A204.1 (cell line): Measurements from ENCODE around the gene ERO1B.
"Not testable (repeated sequence)": the region's sequence is repeated elsewhere in the genome, so short reads cannot be mapped to it uniquely, and the experiment has no call there.

Experiments
- FAIRE-seq: peaks from 2 replicates; lab custom pipeline; 2012; peaks lifted over from hg19 to GRCh38; lab: Jason Lieb, UNC

The ERO1B gene, protein sequence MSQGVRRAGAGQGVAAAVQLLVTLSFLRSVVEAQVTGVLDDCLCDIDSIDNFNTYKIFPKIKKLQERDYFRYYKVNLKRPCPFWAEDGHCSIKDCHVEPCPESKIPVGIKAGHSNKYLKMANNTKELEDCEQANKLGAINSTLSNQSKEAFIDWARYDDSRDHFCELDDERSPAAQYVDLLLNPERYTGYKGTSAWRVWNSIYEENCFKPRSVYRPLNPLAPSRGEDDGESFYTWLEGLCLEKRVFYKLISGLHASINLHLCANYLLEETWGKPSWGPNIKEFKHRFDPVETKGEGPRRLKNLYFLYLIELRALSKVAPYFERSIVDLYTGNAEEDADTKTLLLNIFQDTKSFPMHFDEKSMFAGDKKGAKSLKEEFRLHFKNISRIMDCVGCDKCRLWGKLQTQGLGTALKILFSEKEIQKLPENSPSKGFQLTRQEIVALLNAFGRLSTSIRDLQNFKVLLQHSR

DNA sequence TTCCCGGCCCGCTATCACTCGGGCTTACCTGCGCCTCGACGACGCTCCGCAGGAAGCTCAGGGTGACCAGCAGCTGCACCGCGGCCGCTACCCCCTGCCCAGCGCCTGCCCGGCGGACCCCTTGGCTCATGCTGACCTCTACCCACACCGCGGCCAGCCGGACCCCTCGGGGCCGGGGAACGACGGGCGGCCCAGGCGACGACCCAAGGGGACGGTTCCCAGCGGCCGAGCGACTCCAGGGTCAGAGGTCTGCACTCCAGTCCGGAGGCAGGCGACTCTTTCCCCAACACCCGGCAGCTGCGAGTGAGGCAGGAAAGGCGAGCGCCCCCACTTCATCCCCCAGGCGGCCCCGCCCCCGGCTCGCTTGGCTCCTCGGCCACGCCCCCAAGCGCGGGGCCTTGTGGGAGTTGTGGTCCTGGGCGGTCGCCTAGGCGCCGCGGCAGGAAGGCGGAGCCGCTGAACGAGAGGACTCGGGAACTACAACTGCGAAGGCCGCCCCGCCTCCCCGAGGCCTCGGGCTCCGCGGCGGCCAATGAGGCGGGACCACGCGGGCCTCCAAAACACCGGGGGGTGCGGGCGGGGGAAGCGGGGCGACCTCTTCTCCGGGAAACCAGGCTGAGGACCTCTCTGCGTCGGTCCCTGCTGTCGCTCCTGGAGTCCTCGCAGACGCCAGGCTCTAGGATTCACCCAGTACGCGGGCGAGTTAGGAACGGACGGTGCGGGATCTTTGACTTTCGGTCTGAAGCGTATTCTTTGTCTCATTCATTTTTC is at the start of gene ERO1B:
TSS of gene ERO1B (minus strand) at position 305 of the 771 bp plus-strand sequence. CDS start at position 130, 175 bp downstream.
- FAIRE-seq, result no peak

- FAIRE-seq, result not testable (repeated sequence)
Measured at GRCh38 chr1:236331412-236331811, 49.7 kb upstream of the ERO1B start.

- no peak for FAIRE-seq
Measured at GRCh38 chr1:236326432-236326831, 44.7 kb upstream of the ERO1B start.

GRCh38 chr1:236325567-236325966 is 43.8 kb upstream of the ERO1B start:
- FAIRE-seq, result no peak

DNA sequence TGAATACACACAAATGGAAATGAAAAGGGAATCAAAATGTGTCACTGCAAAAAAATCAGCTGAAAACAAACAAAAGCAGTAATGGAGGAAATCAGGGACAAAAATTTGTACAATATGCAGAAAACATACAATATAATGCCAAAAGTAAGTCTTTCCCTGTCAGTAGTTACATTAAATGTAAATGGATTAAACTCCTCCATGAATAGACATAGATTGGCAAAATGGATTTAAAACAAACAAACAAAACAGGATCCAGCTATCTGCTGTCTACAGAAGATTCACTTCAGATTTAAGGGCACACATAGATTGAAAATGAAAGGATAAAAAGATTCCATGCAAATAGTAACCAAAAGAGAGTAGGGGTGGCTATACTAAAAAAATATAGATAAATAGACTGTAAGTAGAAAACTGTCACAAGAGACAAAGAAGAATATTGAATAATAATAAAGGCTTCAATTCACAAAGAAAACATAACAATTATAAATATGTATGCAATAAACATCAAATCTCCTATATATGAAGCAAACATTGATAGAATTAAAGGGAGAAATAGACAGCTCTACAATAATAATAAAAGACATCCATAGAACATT is 42.2 kb upstream of the ERO1B start:
- no peak for FAIRE-seq

- no peak for FAIRE-seq
Measured at GRCh38 chr1:236322566-236323409, 41.0 kb upstream of the ERO1B start.

DNA sequence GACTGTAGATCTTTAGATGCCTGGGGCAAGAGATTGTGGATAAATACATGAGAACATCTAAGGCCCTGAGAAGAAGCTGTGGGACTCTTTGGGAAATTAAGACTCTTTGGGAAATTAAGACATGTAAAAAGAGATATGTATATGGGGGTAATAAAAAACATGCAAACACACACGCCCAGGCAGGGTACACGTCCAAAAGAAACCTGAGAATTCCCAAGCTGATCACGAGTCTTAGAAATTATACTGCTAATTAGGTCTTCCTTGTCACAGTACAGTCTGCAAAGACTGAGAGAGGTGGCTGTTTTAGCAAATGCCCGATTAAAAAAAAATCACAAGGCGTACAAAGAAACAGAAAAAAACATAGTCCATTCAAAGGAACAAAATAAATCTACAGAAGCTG is 39.3 kb upstream of the ERO1B start:
- no peak for FAIRE-seq

DNA sequence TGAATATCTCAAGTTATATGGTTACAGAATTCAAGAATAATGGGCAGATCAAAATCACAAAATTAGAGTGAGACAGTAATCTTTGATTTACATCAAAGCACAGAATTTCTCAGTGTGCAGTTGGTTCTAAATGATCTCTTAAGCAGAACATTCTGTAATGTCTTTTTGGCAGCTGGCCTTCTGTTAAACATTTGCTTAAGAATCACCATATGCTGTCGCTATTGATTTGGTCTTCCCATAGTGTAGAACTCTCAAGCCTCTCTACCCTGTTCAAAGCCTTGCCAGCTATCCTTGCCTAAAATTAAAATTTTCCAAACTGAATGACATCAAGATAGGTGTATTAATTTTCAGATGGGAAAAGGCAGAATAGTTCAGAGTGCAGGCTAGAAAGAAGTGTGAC is 38.9 kb upstream of the ERO1B start:
- no peak for FAIRE-seq

- no peak for FAIRE-seq
Measured at GRCh38 chr1:236320214-236320613, 38.5 kb upstream of the ERO1B start.

DNA sequence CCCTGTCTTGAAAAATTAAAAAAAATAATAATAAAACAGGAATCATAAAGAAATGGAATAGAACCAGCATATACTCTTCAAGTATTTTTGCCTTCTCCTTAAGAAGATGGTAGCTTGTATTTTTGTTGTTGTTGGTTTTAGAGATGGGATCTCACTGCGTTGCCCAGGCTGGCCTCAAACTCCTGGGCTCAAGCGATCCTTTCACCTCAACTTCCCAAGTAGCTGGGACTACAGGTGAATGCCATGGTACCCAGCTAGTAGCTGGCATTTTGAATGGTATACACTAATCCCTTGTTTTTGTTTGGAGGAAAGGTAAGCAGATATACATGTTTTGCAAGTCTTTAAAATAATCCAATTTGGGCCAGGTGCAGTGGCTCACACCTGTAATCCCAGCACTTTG is 34.7 kb upstream of the ERO1B start:
- no peak for FAIRE-seq

DNA sequence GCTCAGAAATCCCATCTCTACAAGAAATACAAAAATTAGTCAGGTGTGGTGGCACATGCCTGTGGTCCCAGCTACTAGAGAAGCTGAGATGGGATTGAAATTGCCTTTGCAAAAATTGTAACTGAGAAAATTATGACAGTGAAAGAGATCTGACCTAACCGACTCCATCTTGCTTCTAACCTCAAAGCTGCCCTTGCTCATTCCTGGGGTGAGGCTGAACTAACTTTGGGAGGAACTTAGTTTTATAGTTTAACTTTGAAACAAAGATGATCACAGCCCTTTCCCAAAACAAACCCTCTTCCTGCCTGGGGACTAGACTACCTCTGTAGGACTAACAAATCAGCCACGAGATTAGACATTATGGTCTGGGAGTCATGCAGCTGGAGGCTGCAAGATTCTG is 33.8 kb upstream of the ERO1B start:
- no peak for FAIRE-seq

- no peak for FAIRE-seq
Measured at GRCh38 chr1:236315092-236315491, 33.3 kb upstream of the ERO1B start.

GRCh38 chr1:236314050-236314449 is 32.3 kb upstream of the ERO1B start:
- FAIRE-seq, result not testable (repeated sequence)

GRCh38 chr1:236313427-236313826 is 31.7 kb upstream of the ERO1B start:
- FAIRE-seq, result no peak

DNA sequence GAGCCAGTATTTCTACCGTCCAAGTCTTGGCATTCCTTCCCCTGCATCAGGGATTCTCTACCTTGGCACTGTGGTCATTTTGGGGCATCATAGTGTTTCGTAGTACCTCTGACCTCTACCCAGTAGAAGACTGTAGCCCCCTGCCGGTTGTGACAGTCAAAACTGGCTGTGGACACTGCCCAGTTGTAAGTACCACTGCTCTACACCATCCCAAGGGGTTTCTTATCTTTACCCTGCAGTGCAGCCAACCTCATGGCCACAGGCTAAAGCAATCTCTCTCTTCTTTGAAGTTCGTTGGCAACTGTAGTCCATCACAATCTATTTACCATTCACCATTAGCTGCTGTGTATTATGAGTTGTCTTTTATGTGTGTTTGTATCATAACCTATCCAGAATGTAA is 29.3 kb upstream of the ERO1B start:
- no peak for FAIRE-seq

DNA sequence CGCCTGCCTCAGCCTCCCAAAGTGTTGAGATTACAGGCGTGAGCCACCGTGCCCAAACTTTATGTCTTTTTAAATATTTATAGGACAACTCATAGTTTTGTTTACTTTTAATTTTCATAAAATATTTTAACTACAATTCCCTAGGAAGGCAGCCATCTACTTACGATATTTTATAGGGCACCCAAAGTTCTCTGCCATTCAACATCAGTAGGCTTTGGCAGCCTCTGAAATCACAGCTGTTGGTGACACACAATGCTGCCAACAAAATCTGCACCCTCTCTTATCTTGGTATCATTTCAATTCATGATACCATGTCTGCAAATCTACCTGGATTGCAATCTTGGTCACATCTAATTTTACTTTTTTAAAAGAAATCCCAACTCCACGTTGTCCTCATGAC is 27.1 kb upstream of the ERO1B start:
- no peak for FAIRE-seq

DNA sequence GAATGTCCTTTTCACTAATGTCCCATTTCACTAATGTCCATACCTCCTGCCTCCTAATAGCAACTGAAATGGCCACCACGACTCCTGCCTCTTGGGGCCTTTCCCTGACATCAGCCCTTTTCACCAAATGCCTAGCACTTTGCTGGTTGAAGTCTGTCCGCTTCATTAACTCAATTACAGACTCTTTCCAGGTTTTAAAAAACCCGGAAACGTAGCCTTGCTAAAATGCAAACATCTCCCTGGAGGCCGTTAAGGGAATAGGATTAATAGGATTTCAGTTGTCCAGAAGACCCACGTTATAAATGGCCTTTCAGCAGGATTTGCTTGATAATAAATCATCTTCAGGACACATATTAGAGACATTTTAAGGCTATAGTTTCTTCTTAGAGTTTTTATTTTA is 25.7 kb upstream of the ERO1B start:
- FAIRE-seq, result no peak

- FAIRE-seq, result no peak
Measured at GRCh38 chr1:236304682-236305081, 22.9 kb upstream of the ERO1B start.

DNA sequence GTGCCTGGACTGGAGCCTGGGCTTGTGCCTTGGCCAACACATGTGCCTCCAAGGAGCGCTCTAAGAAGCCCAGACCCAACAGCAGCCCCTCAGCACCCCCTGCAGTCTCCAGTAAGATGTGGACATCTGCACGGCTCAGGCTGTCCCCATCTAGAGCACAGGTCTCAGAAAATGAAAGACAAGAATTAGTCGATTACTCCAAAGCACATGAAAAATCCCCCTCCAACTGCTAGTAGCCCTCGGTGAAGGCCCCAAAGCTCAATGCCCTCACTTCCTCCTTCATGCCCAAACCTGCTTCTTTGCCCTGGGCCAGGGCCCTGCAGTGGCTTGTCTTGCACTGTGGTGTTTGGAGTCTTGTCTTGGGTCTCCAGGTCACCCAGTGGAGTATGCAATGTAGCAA is 21.9 kb upstream of the ERO1B start:
- FAIRE-seq, result no peak

DNA sequence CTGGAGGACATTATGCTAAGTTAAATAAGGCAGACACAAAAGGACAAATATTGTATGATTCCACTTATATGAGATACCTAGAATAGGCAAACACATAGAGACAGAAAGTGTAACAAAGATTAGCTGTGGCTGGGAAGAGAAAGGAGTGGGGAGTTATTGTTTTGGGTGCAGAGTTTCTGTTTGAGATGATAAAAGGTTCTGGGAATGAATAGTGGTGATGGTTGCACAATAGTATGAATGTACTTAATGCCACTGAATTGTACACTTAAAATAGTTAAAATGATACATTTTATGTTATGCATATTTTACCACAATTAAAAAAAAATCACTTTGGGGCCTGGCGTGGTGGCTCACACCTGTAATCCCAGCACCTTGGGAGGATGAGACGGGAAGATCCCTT is 21.2 kb upstream of the ERO1B start:
- FAIRE-seq, result no peak

DNA sequence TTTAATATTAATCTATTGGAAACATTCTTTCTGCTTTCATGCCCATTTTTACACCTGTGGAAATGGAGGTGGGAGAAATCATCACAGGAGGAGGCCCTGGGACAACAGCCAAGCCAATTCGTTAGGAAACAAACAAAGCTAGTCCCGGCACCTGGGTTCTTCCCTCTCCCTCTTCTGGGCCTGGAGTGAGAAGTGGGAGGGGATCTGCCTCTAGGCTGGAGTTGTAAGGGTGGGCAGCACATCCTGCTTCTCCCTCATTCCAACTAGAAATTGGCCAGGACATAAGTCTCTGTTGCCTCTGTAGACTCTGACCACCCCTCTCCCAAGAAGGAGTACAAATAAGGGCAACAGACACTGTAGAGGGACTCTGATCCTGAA is 20.2 kb upstream of the ERO1B start:
- no peak for FAIRE-seq
